ENCODE measurements around the gene OR1F1.
"Not testable (repeated sequence)": the region's sequence is repeated elsewhere in the genome, so short reads cannot be mapped to it uniquely, and the experiment has no call there.

Gene OR1F1

GRCh38 chr16:3187798-3188674, at the start of gene OR1F1:
Gene OR1F1, plus strand, starts transcription at chr16:3188204.
- no peak within 1 kb of the TSS for H3K27ac ChIP-seq
- no peaks in the 10 kb centered on the region for H3K36me3 ChIP-seq
- H3K9me3 ChIP-seq (ENCODE audit: severe bottlenecking) = peaks cover 2% of the 10 kb centered on the region
- peak; percentile 57 for DNase-seq
- peaks cover 41% of the 10 kb centered on the region for H3K27me3 ChIP-seq (ENCODE audit: insufficient read depth, low read depth, severe bottlenecking)
- TF ChIP-seq CTCF (IDR thresholded peaks at IDR 0.05; ENCODE audit: low read depth, low read length) = no peak
- peak within 1 kb of the TSS; percentile 68 for H3K4me3 ChIP-seq (ENCODE audit: low read depth, low read length)

- Histone ChIP-seq H3K27ac (no peak overlapping the region), H3K4me3 (ENCODE audit: low read depth, low read length) (no peak overlapping the region), H3K36me3 (peaks cover 29% of the 10 kb centered on the region), H3K9me3 (ENCODE audit: severe bottlenecking) (no peaks in the 10 kb centered on the region), H3K27me3 (ENCODE audit: insufficient read depth, low read depth, severe bottlenecking) (no peaks in the 10 kb centered on the region)
- DNase-seq = no peak
- no peak for TF ChIP-seq CTCF (IDR thresholded peaks at IDR 0.05; ENCODE audit: low read depth, low read length)
These were observed 49.7 kb upstream of the OR1F1 start for GRCh38 chr16:3138342-3138741.

GRCh38 chr16:3138823-3139426, 49.1 kb upstream of the OR1F1 start:
- Histone ChIP-seq H3K4me3 (ENCODE audit: low read depth, low read length) (no peak overlapping the region), H3K9me3 (ENCODE audit: severe bottlenecking) (no peaks in the 10 kb centered on the region), H3K36me3 (peaks cover 26% of the 10 kb centered on the region), H3K27ac (no peak overlapping the region), H3K27me3 (ENCODE audit: insufficient read depth, low read depth, severe bottlenecking) (no peaks in the 10 kb centered on the region)
- TF ChIP-seq CTCF (IDR thresholded peaks at IDR 0.05; ENCODE audit: low read depth, low read length) = no peak
- no peak for DNase-seq

GRCh38 chr16:3139561-3139960, 48.4 kb upstream of the OR1F1 start:
- not testable (repeated sequence) for H3K9me3 ChIP-seq (ENCODE audit: severe bottlenecking); H3K27ac ChIP-seq; DNase-seq; H3K27me3 ChIP-seq (ENCODE audit: insufficient read depth, low read depth, severe bottlenecking); H3K4me3 ChIP-seq (ENCODE audit: low read depth, low read length)
- peaks cover 20% of the 10 kb centered on the region for H3K36me3 ChIP-seq

GRCh38 chr16:3140603-3141427, 47.2 kb upstream of the OR1F1 start:
- no peak for TF ChIP-seq CTCF (IDR thresholded peaks at IDR 0.05; ENCODE audit: low read depth, low read length)
- peaks cover 19% of the 10 kb centered on the region for H3K36me3 ChIP-seq
- no peak overlapping the region for H3K27ac ChIP-seq
- H3K9me3 ChIP-seq (ENCODE audit: severe bottlenecking) = no peaks in the 10 kb centered on the region
- H3K27me3 ChIP-seq (ENCODE audit: insufficient read depth, low read depth, severe bottlenecking) = no peaks in the 10 kb centered on the region
- no peak for DNase-seq
- no peak overlapping the region for H3K4me3 ChIP-seq (ENCODE audit: low read depth, low read length)

Data from WERI-Rb-1 (cell line).